ENCODE measurements around the gene CACNG4.

Gene CACNG4

DNA sequence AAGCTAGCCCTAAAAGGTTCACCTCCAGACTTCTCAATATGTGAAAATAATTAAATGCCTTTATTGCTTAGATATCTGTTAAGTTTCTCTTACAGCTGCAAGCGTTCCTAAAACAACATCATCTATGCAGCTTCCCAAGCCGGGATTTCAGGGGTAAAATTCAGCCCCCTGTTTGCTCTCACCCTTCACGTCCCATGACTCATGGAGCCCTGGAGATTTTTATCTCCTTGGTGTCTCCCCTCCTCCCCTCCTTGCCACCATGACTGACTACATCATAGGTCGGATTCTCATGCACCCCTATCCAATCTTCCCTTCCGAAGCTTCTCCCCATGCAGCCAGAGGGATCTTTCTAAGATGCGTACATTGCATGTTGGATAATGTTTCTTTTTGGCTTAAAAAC lies 21.0 kb upstream of the CACNG4 start:
- Histone ChIP-seq H3K36me3 (ENCODE audit: insufficient read depth, low read length) (no peaks in the 10 kb centered on the region), H2AFZ (ENCODE audit: low read depth, low read length) (no peak overlapping the region), H3K4me3 (ENCODE audit: low read depth in 1 of 2, low read length in 2 of 2) (no peak overlapping the region), H3K9me3 (ENCODE audit: insufficient read depth, low read length, severe bottlenecking) (no peaks in the 10 kb centered on the region), H3K9ac (ENCODE audit: low read depth, low read length) (no peak overlapping the region), H3K27ac (ENCODE audit: low read length) (no peak overlapping the region), H3K27me3 (ENCODE audit: insufficient read depth, low read length, poor library complexity) (peaks cover 12% of the 10 kb centered on the region), H3K4me1 (ENCODE audit: insufficient read depth, low read length) (no peaks in the 10 kb centered on the region), H3K4me2 (ENCODE audit: insufficient read depth, low read length) (no peak overlapping the region), H3K79me2 (ENCODE audit: insufficient read depth, low read length) (no peaks in the 10 kb centered on the region), H4K20me1 (ENCODE audit: insufficient read depth, low read length) (no peaks in the 10 kb centered on the region; the same call in 1 of the 2 replicates)
- ATAC-seq (ENCODE audit: insufficient read depth, low read depth) (no peak), DNase-seq (no peak)
- TF ChIP-seq EZH2 (IDR thresholded peaks at IDR 0.05; ENCODE audit: borderline replicate concordance, low read depth, low read length, severe bottlenecking) = no peak
- no peak for TF ChIP-seq CTCF (IDR thresholded peaks at IDR 0.05; ENCODE audit: borderline replicate concordance, extremely low read depth, low read length, poor library complexity, severe bottlenecking)

DNA sequence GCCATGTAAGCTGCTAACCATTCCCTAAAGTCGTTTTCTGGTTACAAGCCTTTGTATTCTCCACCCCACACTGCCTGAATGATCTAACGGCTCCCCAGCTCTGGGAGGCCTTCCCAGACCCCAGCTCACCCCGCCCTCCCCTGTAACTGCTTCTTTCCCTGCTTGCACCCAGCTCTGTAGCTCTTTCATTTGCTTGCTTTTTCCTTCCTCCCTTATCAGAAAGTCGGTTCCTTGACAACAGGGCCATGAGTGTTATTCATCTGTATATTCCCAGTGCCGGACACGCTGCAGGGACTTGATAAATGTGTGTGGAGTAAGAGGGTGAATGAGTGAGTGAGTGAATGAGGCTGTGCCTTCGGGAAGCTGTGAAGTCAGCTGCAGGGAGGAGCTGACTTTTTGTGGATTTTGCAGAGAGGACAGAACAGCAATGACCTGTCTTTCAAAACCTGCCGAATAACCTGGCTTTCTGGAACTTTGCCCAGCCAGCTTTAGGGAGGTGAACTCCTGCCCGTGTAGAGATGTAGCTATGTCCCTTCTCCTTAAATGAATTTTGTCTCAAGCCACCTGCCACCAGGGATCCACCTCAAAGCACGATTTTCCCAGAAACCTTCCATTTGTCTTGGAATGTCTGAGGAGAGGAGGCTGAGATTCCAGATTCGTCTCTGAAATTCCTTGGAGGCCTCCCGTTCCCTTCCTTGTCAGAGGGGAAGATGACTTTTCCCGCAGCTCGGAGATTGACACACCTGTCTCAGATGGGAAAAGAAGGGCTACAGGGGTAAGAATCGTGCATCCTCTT lies 20.0 kb upstream of the CACNG4 start:
- Histone ChIP-seq H3K27me3 (ENCODE audit: insufficient read depth, low read length, poor library complexity) (peaks cover 12% of the 10 kb centered on the region), H3K4me3 (ENCODE audit: low read depth in 1 of 2, low read length in 2 of 2) (no peak overlapping the region), H3K9me3 (ENCODE audit: insufficient read depth, low read length, severe bottlenecking) (no peaks in the 10 kb centered on the region), H3K27ac (ENCODE audit: low read length) (no peak overlapping the region), H3K4me2 (ENCODE audit: insufficient read depth, low read length) (no peak overlapping the region), H3K4me1 (ENCODE audit: insufficient read depth, low read length) (no peaks in the 10 kb centered on the region), H3K79me2 (ENCODE audit: insufficient read depth, low read length) (no peaks in the 10 kb centered on the region), H3K36me3 (ENCODE audit: insufficient read depth, low read length) (no peaks in the 10 kb centered on the region), H2AFZ (ENCODE audit: low read depth, low read length) (no peak overlapping the region), H3K9ac (ENCODE audit: low read depth, low read length) (no peak overlapping the region), H4K20me1 (ENCODE audit: insufficient read depth, low read length) (no peaks in the 10 kb centered on the region; the same call in 1 of the 2 replicates)
- DNase-seq (no peak), ATAC-seq (ENCODE audit: insufficient read depth, low read depth) (no peak)
- TF ChIP-seq EZH2 (IDR thresholded peaks at IDR 0.05; ENCODE audit: borderline replicate concordance, low read depth, low read length, severe bottlenecking) (no peak), CTCF (IDR thresholded peaks at IDR 0.05; ENCODE audit: borderline replicate concordance, extremely low read depth, low read length, poor library complexity, severe bottlenecking) (no peak)

GRCh38 chr17:66945147-66945835 lies 19.2 kb upstream of the CACNG4 start:
- H4K20me1 ChIP-seq (ENCODE audit: insufficient read depth, low read length) = no peaks in the 10 kb centered on the region; the same call in 1 of the 2 replicates
- H3K4me1 ChIP-seq (ENCODE audit: insufficient read depth, low read length) = no peaks in the 10 kb centered on the region
- no peaks in the 10 kb centered on the region for H3K9me3 ChIP-seq (ENCODE audit: insufficient read depth, low read length, severe bottlenecking)
- H2AFZ ChIP-seq (ENCODE audit: low read depth, low read length) = no peak overlapping the region
- H3K36me3 ChIP-seq (ENCODE audit: insufficient read depth, low read length) = no peaks in the 10 kb centered on the region
- no peak overlapping the region for H3K9ac ChIP-seq (ENCODE audit: low read depth, low read length)
- H3K27ac ChIP-seq (ENCODE audit: low read length) = no peak overlapping the region
- no peak overlapping the region for H3K4me3 ChIP-seq (ENCODE audit: low read depth in 1 of 2, low read length in 2 of 2)
- no peaks in the 10 kb centered on the region for H3K79me2 ChIP-seq (ENCODE audit: insufficient read depth, low read length)
- peaks cover 12% of the 10 kb centered on the region for H3K27me3 ChIP-seq (ENCODE audit: insufficient read depth, low read length, poor library complexity)
- no peak for TF ChIP-seq CTCF (IDR thresholded peaks at IDR 0.05; ENCODE audit: borderline replicate concordance, extremely low read depth, low read length, poor library complexity, severe bottlenecking)
- TF ChIP-seq EZH2 (IDR thresholded peaks at IDR 0.05; ENCODE audit: borderline replicate concordance, low read depth, low read length, severe bottlenecking) = no peak
- H3K4me2 ChIP-seq (ENCODE audit: insufficient read depth, low read length) = no peak overlapping the region
- no peak for DNase-seq
- ATAC-seq (ENCODE audit: insufficient read depth, low read depth) = no peak

All from DND-41 (cell line).